Retinal pigment epithelial cell (primary cell): ENCODE data around the gene TTBK2.

Experiments used
- DNase-seq: peaks from one replicate; pipeline ENCODE4 v3.0.0-alpha.2; 2010; ENCODE audit warnings: low read depth
- H3K4me3 ChIP-seq: 2 replicates; pipeline ENCODE4 v1.5.1; 2011; ENCODE audit warnings: mild to moderate bottlenecking, low read length, control low read depth, moderate library complexity
- TF ChIP-seq, protein P1 (sequence below): conservative IDR thresholded peaks from 2 replicates; pipeline ENCODE4 v1.5.1; 2011; ENCODE audit warnings: low read depth, low read length, control low read depth, inconsistent platforms

The TTBK2 gene

DNA sequence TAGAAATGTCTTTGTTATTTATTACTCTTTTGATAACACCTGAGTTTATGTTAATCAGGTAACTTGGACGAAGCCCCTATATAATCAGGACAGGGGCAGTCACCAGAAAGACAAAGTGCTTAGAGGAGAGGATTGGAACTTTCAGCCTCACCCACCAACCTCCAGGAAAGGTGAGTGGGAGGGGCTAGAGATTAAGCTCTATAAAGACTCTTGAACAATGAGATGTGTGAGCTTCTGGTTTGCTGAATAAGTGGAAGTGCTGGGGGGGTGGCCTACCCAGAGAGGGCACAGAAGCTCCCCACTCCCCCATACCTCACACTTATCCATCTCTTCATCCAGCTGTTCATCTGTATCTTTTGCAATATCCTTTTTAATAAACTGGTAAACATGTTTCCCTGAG lies 73.9 kb downstream of the TTBK2 start:
- TF ChIP-seq, protein P1, sequence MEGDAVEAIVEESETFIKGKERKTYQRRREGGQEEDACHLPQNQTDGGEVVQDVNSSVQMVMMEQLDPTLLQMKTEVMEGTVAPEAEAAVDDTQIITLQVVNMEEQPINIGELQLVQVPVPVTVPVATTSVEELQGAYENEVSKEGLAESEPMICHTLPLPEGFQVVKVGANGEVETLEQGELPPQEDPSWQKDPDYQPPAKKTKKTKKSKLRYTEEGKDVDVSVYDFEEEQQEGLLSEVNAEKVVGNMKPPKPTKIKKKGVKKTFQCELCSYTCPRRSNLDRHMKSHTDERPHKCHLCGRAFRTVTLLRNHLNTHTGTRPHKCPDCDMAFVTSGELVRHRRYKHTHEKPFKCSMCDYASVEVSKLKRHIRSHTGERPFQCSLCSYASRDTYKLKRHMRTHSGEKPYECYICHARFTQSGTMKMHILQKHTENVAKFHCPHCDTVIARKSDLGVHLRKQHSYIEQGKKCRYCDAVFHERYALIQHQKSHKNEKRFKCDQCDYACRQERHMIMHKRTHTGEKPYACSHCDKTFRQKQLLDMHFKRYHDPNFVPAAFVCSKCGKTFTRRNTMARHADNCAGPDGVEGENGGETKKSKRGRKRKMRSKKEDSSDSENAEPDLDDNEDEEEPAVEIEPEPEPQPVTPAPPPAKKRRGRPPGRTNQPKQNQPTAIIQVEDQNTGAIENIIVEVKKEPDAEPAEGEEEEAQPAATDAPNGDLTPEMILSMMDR: no peak
- no peak for DNase-seq
- H3K4me3 ChIP-seq: no peak overlapping the region

DNA sequence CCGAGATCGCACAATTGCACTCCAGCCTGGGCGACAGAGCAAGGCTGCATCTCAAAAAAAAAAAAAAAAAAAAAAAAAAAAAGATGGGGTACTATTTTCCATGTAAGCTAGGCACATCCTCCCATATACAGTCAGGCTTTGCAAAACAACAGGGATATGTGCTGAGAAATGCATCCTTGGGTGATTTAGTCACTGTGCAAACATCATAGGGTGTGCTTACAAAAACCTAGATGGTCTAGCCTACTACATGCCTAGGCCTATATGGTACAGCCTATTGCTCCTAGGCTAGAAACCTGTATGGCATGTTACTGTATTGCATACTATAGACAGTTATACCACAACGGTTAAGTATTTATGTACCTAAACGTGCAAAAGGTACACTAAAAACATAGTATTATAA lies 75.0 kb downstream of the TTBK2 start:
- no peak for DNase-seq
- TF ChIP-seq, protein P1: no peak
- no peak overlapping the region for H3K4me3 ChIP-seq

DNA sequence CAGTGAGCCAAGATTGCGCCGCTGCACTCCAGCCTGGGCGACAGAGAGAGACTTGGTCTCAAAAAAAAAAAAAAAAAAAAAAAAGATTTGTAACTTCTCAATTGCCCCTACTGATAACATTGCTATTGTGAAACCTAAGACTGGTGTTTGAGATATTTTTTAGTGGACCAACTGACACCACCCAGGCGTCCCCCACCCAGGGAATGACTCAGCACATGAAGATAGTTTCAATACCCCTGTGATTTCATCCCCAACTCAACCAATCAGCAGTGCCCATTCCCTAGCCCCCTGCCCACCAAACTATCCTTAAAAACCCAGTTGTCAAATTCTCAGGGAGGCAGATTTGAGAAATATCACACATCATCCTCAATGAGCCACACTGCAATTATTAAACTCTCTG lies 76.9 kb downstream of the TTBK2 start:
- no peak overlapping the region for H3K4me3 ChIP-seq
- TF ChIP-seq, protein P1: no peak
- DNase-seq: no peak

DNA sequence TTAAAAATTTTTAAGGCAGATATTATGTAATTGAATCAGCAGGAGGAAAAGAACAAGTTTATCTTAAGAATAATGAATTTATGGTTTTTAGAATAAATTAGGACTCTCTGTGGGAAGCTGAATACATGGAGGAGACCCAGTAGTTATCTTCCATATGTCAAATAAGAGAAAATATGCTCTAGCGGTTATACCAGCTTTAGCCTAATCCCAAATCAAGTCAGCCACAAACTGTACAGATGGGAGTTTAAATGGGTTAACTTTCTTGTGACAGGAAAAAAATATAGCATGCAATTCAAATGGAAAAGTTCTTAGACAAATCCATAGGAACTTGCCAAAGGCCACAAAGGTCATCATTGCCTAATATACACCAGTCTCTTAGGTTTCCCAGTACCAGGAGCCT lies 84.3 kb downstream of the TTBK2 start:
- TF ChIP-seq, protein P1: no peak

DNA sequence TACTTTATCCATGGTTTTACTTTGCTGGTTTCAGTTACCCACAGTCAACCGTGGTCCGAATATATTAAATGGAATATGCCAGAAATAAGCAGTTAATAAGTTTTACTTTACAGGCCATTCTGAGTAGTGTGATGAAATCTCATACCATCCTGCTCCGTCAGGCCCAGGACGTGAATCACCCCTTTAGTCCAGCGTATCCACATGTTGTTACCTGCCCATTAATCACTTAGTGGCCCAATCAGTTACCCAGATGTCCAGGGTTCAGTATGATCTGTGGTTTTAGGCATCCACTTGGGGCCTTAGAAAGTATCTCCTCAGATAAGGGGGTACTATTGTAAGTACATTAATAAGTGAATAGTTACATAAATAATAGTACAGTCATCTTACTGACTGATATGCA lies 88.0 kb downstream of the TTBK2 start:
- no peak overlapping the region for H3K4me3 ChIP-seq
- TF ChIP-seq, protein P1: no peak
- no peak for DNase-seq

More for the DNA sequence above, 84.3 kb downstream of the TTBK2 start:
- peak; percentile 34 for DNase-seq
- H3K4me3 ChIP-seq: no peak overlapping the region

DNA sequence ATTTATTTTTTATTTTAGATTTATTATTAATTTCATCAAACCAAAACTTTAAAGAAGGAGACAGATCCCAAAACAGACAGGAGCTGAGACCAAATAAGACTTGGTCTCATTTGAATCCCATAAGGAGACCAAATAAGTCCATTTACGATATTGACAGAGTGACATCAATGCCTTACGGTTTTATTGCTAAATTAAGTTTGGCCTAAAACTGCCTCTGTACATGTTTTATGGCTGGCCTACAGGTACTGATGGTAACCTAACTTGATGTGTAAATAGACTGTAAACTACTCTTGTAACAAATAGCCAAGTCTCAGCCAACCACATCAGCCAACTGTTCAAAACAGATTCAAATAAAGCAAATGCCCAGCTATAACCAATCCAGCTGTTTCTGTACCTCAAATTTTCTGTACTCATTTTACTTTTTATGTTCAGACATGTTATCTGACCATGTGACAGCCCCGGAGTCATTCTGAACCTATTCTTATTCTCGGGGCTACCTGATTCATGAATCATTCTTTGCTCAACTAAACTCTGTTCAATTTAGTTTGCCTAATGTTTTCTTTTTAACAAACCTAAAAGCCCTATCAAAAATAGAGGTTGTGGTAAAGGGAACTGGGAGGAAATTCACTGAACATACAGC lies 94.2 kb downstream of the TTBK2 start:
- no peak for DNase-seq
- H3K4me3 ChIP-seq: no peak overlapping the region
- TF ChIP-seq, protein P1: no peak

DNA sequence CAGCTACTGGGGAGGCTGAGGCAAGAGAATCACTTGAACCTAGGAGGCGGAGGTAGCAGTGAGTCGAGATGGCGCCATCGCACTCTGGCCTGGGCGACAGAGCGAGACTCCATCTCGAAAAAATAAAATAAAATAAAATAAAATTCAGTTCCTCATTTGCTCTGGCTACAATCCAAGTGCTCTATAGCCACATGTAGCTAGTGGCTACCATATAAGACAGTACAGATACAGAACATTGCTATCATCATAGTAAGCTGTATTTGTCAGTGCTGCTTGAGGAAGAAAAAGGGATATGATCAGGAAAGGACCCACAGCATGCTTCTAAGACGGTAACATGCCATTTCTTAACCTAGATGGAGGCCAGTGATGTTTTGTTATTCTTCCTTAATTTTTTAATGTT lies 95.0 kb downstream of the TTBK2 start:
- no peak overlapping the region for H3K4me3 ChIP-seq
- no peak for DNase-seq
- TF ChIP-seq, protein P1: no peak
